ENCODE data around the gene AXDND1.
"Not testable (repeated sequence)": the region's sequence is repeated elsewhere in the genome, so short reads cannot be mapped to it uniquely, and the experiment has no call there.

Gene AXDND1

DNA sequence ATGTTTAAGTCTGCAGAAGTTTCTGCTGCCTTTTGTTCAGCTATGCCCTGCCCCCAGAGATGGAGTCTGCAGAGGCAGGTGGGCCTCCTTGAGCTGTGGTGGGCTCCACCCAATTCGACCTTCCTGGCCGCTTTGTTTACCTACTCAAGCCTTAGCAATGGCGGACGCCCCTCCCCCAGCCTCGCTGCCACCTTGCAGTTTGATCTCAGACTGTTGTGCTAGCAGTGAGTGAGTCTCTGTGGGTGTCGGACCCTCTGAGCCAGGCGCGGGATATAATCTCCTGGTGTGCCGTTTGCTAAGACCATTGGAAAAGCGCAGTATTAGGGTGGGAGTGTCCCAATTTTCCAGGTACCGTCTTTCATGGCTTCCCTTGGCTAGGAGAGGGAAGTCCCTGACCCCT, 99.9 kb downstream of the AXDND1 start:
- DNase-seq (ENCODE audit: low spot score) = not testable (repeated sequence)

DNA sequence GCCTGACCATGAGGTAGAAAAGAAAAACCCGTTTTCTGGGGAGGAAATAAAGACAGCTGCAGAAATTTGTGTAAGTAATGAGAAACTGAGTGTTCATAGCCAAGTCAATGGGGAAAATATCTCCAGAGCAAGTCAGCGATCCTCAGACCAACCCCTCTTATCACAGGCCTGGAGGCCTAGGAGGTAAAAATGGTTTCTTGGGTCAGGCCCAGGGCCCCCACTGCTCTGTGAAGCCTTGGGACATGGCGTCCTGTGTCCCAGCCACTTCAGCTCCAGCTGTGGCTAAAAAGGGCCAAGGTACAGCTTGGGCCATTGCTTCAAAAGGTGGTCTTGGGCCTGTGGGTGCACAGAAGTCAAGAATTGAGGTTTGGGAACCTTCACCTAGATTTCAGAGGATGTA, 108.9 kb downstream of the AXDND1 start:
- no peak for DNase-seq (ENCODE audit: low spot score)

DNA sequence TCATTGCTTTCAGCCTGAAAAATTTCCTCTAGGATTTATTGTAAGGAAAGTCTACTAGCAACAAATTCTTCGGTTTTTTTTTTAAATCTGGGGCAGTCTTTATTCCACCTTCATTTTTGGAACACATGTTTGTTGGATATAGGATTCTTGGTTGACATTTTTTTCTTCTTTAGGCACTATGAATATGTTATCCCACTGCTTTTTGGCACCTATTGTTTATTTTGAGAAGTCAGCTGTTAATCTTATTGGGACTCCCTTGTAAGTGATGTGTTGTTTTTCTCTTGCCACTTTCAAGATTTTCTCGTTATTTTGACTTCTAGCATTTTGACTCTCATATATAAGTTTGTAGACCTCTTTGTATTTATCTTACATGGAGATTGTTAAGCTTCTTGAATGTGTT, 110.7 kb downstream of the AXDND1 start:
- DNase-seq (ENCODE audit: low spot score) = peak; percentile 16

DNA sequence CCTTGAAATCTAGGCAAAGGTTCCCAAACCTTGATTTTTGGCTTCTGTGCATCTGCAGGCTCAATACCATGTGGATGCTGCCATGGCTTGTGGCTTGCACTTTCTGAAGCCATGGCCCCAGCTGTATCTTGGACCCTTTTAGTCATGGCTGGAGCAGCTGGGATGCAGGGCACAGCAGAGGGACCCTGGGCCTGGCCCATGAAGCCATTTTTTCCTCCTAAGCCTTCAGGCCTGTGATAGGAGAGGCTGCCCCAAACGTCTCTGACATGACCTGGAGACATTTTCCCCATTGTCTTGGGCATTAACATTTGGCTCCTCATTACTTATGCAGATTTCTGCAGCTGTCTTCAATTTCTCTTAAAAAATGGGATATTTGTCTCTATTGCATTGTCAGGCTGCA, 112.6 kb downstream of the AXDND1 start:
- DNase-seq (ENCODE audit: low spot score) = no peak

DNA sequence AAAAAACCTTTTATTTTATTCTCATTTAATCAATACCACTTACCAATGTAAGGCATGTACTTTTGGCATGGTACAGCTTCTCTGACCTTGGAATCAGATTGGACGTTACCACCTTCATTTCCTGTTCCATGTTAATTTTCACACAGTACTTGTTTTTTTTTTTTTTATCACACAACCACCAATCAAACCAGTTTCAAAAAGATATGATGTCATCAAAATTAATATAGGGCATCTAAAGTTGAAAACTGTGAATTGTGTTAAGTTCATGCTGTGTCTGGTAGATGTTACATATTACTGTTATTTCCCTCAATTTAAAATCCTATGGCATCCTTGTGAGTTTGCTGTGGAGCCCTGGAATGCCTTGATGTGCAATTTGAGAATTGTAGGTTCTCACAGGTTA, 124.8 kb downstream of the AXDND1 start:
- DNase-seq (ENCODE audit: low spot score) = no peak

DNA sequence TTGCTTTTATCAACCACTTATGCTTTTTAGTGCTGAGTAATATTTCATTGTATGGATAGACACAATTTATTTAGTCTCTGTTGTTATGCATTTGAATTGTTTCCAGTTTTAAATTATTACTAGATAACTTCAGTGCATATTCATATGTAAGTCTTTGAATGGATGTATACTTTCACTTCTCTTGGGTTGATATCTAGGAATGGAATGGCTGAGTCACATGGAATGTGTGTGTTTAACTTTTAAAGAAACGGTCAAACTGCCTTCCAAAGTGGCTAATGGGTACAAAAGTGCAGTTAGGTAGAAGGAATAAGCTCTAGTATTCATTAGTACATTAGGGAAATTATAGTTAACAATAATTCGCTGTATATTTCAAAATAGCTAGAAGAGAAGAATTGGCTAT, 127.6 kb downstream of the AXDND1 start:
- DNase-seq (ENCODE audit: low spot score) = no peak

DNA sequence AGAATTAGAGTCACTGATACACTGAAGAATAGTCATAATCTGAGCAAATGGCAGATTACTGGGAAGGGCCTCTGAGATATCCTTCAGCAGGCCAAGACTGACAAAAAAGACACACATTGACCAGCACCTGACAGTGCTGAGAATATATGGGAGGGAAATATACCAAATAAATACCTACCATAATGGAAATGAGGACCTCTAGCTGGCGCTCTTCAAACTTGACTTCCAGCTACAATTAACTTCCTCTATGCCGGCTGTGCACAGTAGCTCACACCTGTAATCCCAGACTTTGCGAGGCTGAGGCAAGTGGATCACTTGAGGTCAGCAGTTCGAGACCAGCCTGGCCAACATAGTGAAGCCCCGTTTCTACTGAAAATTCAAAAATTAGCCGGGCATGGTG, 140.4 kb downstream of the AXDND1 start:
- DNase-seq (ENCODE audit: low spot score) = no peak

DNA sequence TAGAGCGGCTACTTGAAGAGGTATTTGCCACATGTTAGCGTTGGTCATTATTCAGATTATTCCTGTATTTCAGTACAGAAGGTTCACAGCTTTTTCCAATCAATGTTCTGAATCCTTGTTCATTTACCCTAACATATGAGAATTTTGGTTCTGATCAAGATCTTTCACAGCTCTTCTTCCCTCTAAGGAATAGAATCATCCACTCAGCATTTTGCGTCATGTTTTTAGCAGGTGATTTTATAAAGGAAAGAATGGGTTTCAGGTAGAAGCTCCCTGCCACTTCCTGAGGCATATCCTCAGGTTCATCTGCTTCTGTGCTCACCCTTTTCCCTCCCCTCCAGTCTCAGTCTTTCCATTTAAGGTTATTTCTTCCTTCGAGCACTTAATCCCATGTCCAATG, 143.6 kb downstream of the AXDND1 start:
- no peak for DNase-seq (ENCODE audit: low spot score)

DNA sequence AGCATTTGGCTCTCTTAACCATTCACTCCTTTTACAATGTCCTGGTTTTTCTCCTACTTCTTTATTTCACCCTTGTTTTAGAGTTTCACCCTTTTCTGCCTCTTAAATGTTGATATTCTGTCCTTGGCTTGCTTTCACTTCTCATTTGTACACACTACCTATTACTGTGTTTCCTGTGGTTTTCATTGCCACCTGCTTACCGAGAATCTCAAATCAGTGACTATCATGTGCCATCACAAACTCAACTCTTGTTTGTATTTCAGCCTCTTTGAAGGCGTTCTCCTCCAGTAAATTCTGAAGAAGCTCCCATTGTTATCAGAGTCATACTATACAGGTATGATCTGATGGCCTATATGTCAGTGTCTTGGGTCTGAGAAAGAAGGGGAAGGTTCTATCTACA, 144.3 kb downstream of the AXDND1 start:
- no peak for DNase-seq (ENCODE audit: low spot score)

DNA sequence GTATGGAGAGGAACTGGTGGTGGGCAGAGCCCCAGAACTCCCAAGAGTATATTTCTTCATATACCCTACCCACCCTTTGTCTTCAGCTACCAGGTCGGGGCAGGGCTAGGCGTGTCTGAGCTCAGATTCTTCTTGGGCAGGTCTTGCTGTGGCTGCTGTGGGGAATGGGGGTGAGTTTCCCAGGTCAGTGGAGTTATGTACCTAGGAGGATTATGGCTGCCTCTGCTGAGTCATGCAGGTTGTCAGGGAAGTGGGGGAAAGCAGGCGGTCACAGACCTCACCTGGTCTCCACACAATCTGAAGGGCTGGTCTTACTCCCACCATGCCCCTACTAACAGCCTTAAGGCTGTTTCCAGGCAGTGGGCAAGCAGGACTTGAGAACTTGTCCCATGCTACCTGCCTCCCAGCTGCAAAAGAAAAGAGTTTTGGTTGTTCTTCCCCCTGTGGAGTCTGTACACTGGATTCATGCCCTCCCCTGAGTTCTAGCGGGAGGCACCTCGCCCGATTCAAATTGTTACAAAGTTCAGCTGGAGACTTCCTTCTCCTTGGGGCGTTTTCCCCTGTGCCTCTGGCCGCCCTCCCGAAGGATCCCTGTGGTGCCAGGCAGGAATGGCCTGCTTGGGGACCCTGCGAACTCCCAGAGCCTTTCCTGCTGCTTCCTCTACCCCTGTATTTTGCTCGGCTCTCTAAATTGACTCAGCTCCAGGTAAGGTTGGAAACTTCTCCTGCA, 151.4 kb downstream of the AXDND1 start:
- DNase-seq (ENCODE audit: low spot score) = no peak

DNA sequence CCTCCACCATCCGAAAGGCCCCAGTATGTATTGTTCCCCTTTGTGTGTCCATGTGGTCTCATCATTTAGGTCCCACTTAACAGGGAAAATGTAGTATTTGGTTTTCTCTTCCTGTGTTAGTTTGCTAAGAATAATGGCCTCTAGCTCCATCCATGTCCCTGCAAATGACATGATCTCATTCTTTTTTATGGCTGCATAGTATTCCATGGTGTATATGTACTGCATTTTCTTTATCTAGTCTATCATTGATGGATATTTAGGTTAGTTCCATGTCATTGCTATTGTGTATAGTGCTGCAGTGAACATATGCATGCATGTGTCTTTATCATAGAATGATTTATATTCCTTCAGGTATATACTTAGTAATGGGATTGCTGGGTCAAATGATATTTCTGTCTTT, 152.8 kb downstream of the AXDND1 start:
- DNase-seq (ENCODE audit: low spot score) = not testable (repeated sequence)

DNA sequence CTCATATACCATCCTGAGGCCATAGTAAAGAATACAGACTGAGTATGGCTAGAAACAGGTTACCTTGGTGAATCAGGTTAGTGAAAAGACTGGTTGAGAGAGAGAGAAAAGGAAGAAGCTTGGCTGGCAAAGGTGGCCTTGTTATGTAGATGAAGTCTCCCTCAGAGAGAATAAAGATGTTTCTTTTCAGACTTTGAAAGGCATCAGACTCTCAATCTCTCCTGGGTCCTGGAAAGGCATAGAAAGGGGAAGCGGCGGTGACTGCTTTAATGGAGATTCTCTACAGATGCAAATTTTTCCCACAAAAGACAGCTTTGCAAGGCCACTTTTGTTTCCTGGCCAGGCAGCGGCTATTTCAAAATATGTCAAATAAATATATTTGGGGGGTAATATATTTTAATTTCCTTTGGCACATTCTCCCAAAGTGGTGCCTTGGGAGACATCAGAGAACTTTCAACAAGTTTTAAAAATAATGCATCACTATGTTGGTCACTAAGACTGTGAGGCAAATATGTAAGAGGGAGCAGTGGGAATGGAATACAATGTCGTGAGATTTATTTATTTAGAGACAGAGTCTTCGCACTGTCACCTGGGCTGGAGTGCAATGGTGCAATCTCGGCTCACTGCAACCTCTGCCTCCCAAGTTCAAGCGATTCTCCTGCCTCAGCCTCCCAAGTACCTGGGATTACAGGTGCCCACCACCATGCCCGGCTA, 163.9 kb downstream of the AXDND1 start:
- DNase-seq (ENCODE audit: low spot score) = no peak

DNA sequence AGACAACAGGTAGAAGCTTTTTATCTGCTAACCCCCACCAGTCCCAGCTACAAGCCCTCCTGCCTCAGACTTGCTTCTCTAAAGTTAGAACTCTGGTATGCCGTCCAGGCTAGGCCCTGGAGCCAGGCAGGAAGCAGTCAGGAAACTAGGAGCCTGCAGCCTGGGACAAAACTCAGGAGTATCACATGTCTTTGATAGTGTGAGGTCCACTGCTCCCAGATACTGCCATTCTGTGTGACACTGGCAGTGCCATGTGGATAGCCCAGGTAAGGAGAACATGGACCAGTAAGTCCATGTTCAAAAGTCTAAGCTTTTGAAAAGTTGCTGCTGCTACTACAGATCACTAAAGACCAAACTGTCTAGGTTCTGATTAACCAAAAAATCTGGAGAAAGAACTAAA, 164.6 kb downstream of the AXDND1 start:
- no peak for DNase-seq (ENCODE audit: low spot score)

DNA sequence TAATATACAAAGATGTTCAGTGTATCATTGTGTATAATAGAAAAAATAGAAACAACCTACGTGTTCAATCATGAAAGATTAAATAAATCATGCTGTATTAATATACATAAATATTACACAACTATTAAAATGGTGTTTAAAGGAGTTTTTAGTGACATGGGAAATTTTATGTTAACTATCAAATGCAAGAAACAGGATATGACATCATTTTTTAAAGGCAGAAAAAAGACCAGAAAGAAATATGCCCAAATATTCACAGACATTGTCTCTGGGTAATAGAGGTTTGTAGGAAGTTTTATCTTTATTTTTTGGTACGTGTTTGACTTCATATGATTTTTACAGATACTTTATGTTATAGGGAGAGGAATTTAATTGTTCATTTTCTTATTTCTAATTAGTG, 176.0 kb downstream of the AXDND1 start:
- no peak for DNase-seq (ENCODE audit: low spot score)

DNA sequence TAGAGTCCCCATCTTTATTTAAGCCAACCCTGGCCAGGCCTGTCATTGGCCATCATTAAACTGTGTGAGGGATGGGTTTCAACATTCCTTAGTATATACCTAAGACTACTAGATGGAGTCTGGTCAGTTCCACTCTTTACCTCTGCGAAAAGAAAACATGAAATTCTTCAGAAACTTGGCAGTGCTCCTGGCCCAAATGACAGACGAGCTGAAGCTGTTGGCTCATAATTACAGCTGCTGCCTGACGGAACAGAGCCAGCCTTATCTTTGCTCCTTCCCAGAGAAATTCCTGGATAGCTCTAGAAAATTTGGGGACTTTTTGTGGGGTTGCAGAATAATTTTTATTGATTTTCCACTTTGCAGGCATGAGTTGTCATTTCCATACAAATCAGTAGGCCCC, 179.6 kb downstream of the AXDND1 start:
- no peak for DNase-seq (ENCODE audit: low spot score)

DNA sequence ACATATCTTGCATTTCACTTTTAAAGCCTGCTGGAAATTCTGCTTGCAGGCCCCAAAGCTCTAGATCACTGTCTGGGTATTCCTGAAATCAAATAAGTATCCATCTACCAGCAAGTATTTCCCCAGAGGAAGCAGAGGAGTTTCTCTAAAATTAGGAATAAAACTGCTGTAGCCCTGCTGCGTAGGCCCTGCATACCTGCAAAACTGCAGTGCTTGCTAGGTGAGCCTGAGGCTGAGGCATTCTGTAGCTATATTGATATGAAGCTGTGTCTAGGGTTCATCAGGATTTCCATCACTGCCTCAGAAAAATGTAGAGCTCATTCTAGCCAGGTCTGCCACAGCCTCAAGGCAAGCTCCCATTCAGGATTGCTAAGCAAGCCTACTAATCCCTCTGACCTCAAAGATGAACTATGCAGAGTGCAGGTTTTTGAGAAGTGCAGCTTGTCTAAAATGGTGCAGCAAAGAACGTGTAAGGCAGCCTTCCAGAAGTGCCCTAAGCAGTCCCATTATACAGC, 181.3 kb downstream of the AXDND1 start:
- DNase-seq (ENCODE audit: low spot score) = no peak

DNA sequence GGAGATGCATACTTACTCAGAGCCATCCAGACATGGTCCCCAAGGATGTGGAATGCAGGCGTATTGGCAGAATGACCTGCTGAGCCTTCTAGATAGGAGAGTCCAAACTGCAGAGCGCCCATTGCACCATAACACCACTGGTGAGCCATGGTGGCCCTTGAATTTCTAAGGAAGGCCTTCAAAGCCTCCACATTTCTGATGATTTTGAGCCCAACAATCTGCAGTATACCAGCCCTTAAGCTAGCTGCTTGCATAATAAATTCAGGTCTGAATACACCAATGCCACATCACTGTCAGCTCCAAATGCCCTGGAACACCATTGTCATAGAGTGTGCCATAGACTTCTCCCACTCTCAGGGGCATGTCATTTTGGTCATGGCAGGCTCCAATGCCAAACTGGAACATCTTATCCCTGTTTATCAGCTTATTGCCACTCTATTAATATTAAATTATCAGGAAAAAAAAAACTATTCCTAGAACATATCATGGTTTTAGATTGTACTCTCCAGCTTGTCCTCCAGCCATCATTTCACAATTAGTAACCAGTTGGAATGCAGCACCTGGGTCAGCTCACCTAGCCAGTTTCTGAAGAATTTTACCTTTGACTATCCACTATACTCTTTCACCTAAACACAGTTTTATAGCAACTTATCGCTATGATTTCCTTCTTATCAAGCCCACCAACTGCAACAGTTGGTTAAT, 183.0 kb downstream of the AXDND1 start:
- no peak for DNase-seq (ENCODE audit: low spot score)

DNA sequence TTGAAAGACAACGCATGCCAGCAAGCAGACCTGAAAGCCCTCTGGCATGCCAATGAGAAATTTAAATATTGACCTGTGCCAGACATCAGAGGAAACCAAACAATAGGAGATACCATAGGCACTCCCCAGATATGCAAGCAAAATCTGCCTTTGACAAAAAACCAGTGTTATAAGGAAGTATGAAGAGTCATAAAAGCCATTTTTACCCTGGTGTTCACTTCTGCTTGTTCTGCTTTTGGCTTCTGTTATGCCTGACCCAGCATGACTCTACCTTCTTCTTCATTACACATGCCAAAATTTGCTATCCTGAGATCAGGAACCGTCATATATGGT, 183.6 kb downstream of the AXDND1 start:
- DNase-seq (ENCODE audit: low spot score) = no peak

DNA sequence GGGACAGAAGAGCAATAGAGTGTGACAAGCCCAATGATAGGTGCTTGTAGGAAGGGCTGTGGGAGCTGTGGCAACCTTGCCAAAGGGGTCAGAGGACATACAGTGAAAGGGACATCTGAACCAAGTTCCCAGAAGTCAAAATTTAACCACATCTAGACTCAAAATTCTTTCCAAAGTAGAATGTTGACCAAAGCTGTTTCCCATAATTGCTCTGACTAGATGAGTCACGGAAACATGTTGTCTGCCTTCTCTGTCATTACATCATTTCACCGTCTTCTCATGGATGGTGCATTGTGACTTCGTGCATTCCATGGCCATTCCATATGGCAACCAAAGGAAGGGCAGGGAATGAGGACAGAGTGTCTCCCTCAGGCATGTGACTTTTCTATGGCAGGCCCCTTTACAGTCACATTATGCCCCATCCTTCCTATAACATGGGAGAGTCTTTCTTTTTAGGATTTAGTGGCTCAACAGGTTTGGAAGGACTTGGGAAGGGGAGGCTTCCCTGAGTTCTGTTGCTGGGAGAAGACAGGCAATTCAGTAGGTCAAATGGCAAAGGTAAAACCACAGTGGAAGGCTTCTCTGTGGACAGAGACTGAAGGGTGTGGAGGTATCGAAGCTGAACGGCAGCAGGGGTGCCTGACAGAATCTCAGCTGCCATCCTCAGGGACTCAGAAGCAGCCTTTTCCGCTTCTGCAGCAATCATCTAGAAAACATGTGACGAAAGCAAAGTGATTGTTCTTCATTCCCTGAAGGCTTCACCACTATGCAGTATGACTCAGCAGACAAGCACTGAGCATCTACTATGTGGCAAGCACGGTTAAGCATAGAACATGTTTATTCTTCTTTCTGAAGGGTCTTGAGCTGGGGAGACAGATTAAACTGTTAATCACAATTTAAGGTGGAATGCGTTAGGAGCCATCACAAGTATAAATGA, 185.2 kb downstream of the AXDND1 start:
- DNase-seq (ENCODE audit: low spot score) = peak; percentile 39

DNA sequence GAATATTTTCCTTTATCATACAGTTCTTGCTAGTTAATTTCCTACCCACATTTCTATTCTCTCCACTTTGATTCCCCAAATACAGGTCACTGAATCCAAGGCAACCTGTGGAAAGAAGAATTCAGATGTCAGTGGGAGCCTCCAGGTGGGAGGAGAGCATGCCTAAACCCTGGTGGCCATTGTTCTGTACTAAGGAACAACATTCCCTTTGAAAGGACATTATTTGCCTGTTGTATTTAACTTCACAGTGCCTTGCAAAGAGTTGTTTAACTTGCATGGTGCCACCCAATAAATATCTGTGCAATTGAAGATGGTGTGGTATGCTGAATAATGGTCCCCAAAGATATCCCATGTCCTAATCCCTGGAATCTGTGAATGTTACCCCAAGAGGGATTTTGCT, 188.7 kb downstream of the AXDND1 start:
- DNase-seq (ENCODE audit: low spot score) = no peak

DNA sequence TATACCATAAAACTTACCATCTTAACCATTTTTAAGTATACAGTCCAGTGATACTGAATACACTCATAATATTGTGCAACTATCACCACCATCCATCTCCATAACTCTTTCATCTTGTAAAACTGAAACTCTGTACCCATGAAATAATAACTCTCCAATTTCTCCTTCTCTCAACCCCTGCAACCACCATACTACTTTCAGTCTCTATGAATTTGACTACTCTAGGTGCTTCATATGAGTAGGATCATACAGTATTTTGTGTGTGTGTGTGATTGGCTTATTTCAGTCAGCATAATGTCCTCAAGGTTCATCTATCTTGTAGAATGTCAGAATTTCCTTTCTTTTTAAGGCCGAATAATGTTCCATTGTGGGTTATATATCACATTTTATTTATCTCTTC, 192.3 kb downstream of the AXDND1 start:
- DNase-seq (ENCODE audit: low spot score) = no peak
